Mesendoderm (in vitro differentiated cells): ENCODE measurements around the gene ARF6.

Source experiments
- DNase-seq: peaks from one replicate; pipeline ENCODE4 v3.0.0; 2013
- H2AK5ac ChIP-seq: 2 replicates; pipeline ENCODE4 v1.6.1; 2013; ENCODE audit warnings: low read length, inconsistent platforms
- H2BK120ac ChIP-seq: 2 replicates; pipeline ENCODE4 v1.6.1; 2013; ENCODE audit warnings: low read depth, mild to moderate bottlenecking, low read length, moderate library complexity, mixed read lengths
- H2BK15ac ChIP-seq: replicated peaks from 2 replicates; pipeline ENCODE4 v1.6.1; 2013; ENCODE audit warnings: low read depth, mild to moderate bottlenecking, moderate library complexity
- H2BK5ac ChIP-seq: 2 replicates; pipeline ENCODE4 v1.6.1; 2013; ENCODE audit warnings: low read length, inconsistent platforms
- H3K18ac ChIP-seq: 2 replicates; pipeline ENCODE4 v1.6.1; 2013; ENCODE audit warnings: mild to moderate bottlenecking, low read length, mixed read lengths
- H3K23ac ChIP-seq: one replicate; pipeline ENCODE4 v1.6.1; 2013; ENCODE audit warnings: low read length
- H3K27ac ChIP-seq: 2 replicates; pipeline ENCODE4 v1.5.1; 2013; ENCODE audit warnings: low read depth, mild to moderate bottlenecking, inconsistent platforms, low read length, moderate library complexity
- H3K27me3 ChIP-seq: 2 replicates; pipeline ENCODE4 v1.6.1; 2013; ENCODE audit warnings: low read length, control low read depth, mild to moderate bottlenecking, inconsistent platforms; ENCODE audit not compliant: insufficient read depth, poor library complexity
- H3K36me3 ChIP-seq: 2 replicates; pipeline ENCODE4 v1.6.1; 2013; ENCODE audit warnings: low read length, inconsistent platforms; ENCODE audit not compliant: control insufficient read depth, insufficient read depth
- H3K4ac ChIP-seq: one replicate; pipeline ENCODE4 v1.6.1; 2013; ENCODE audit warnings: low read depth, mild to moderate bottlenecking, low read length, moderate library complexity
- H3K4me1 ChIP-seq: 2 replicates; pipeline ENCODE4 v1.6.1; 2013; ENCODE audit warnings: low read depth, low read length, inconsistent platforms; ENCODE audit not compliant: control insufficient read depth
- H3K4me2 ChIP-seq: 2 replicates; pipeline ENCODE4 v1.6.1; 2013; ENCODE audit warnings: low read length
- H3K4me3 ChIP-seq: 2 replicates; pipeline ENCODE4 v1.5.1; 2013; ENCODE audit warnings: mild to moderate bottlenecking, low read length
- H3K56ac ChIP-seq: one replicate; pipeline ENCODE4 v1.6.1; 2013; ENCODE audit warnings: low read length
- H3K79me1 ChIP-seq: 2 replicates; pipeline ENCODE4 v1.6.1; 2013; ENCODE audit warnings: low read length, inconsistent platforms
- H3K79me2 ChIP-seq: 2 replicates; pipeline ENCODE4 v1.6.1; 2013; ENCODE audit warnings: mild to moderate bottlenecking, low read length; ENCODE audit not compliant: control insufficient read depth, insufficient read depth
- H3K9ac ChIP-seq: 2 replicates; pipeline ENCODE4 v1.6.1; 2013; ENCODE audit warnings: low read length, inconsistent platforms
- H4K5ac ChIP-seq: one replicate; pipeline ENCODE4 v1.6.1; 2013; ENCODE audit warnings: low read length
- H4K8ac ChIP-seq: one replicate; pipeline ENCODE4 v1.6.1; 2013; ENCODE audit warnings: low read depth, mild to moderate bottlenecking, control low read depth, low read length, moderate library complexity
- whole genome bisulfite sequencing: extraction: QIAGEN DNeasy Blood & Tissue Kit; methylation state at CpG from one replicate; pipeline ENCODE4 v1.1.7; 2013; ENCODE audit warnings: low lambda C conversion rate, missing lambda C conversion rate; ENCODE audit not compliant: insufficient coverage; ENCODE audit errors: extremely low coverage; 5-methylcytosine and 5-hydroxymethylcytosine counted together

The ARF6 gene

GRCh38 chr14:49853572-49854375, 39.1 kb upstream of the ARF6 start:
- Histone ChIP-seq H4K5ac (no peak overlapping the region), H3K27me3 (no peaks in the 10 kb centered on the region), H3K79me2 (peaks cover 11% of the 10 kb centered on the region), H3K18ac (no peak overlapping the region), H3K36me3 (no peaks in the 10 kb centered on the region), H3K56ac (no peak overlapping the region), H3K79me1 (peaks cover 2% of the 10 kb centered on the region), H3K4me3 (no peak overlapping the region), H2BK5ac (no peak overlapping the region), H4K8ac (no peak overlapping the region), H2BK15ac (no peak overlapping the region), H2AK5ac (no peak overlapping the region), H2BK120ac (no peak overlapping the region), H3K23ac (no peak overlapping the region), H3K4ac (no peak overlapping the region), H3K4me2 (no peak overlapping the region), H3K9ac (no peak overlapping the region), H3K27ac (no peak overlapping the region), H3K4me1 (no peaks in the 10 kb centered on the region)
- no CpG with 5 or more reads among the region's 27 CpGs for WGBS
- peak; percentile 90 for DNase-seq

- no peak overlapping the region for H3K27ac ChIP-seq
- no peak overlapping the region for H2BK15ac ChIP-seq
- no peak overlapping the region for H2BK120ac ChIP-seq
- H3K23ac ChIP-seq: no peak overlapping the region
- no peaks in the 10 kb centered on the region for H3K4me1 ChIP-seq
- H3K36me3 ChIP-seq: no peaks in the 10 kb centered on the region
- no peak overlapping the region for H4K8ac ChIP-seq
- H3K4me3 ChIP-seq: no peak overlapping the region
- no peaks in the 10 kb centered on the region for H3K79me2 ChIP-seq
- H3K27me3 ChIP-seq: no peaks in the 10 kb centered on the region
- DNase-seq: no peak
- no peak overlapping the region for H2AK5ac ChIP-seq
- no peak overlapping the region for H3K18ac ChIP-seq
- no peak overlapping the region for H3K9ac ChIP-seq
- H2BK5ac ChIP-seq: no peak overlapping the region
- no peaks in the 10 kb centered on the region for H3K79me1 ChIP-seq
- no CpG with 5 or more reads among the region's 6 CpGs for WGBS
- no peak overlapping the region for H3K4ac ChIP-seq
- H3K4me2 ChIP-seq: no peak overlapping the region
- H3K56ac ChIP-seq: no peak overlapping the region
- no peak overlapping the region for H4K5ac ChIP-seq
These were observed 35.4 kb upstream of the ARF6 start for GRCh38 chr14:49857427-49858003.

- no peak for DNase-seq
- Histone ChIP-seq H3K36me3 (no peaks in the 10 kb centered on the region), H2AK5ac (no peak overlapping the region), H2BK15ac (no peak overlapping the region), H3K27me3 (no peaks in the 10 kb centered on the region), H3K4ac (no peak overlapping the region), H3K4me3 (no peak overlapping the region), H3K79me1 (no peaks in the 10 kb centered on the region), H3K4me2 (no peak overlapping the region), H4K8ac (no peak overlapping the region), H2BK120ac (no peak overlapping the region), H2BK5ac (no peak overlapping the region), H3K9ac (no peak overlapping the region), H3K56ac (no peak overlapping the region), H3K27ac (no peak overlapping the region), H3K23ac (no peak overlapping the region), H4K5ac (no peak overlapping the region), H3K4me1 (no peaks in the 10 kb centered on the region), H3K79me2 (no peaks in the 10 kb centered on the region), H3K18ac (no peak overlapping the region)
- WGBS: no CpG with 5 or more reads among the region's 3 CpGs
These were observed 34.5 kb upstream of the ARF6 start for GRCh38 chr14:49858383-49858782.

GRCh38 chr14:49860988-49861698, 31.7 kb upstream of the ARF6 start:
- Histone ChIP-seq H3K9ac (peak overlapping the region; percentile 99), H3K4me2 (peak overlapping the region; percentile 100), H2BK120ac (no peak overlapping the region), H2AK5ac (no peak overlapping the region), H3K27ac (peak overlapping the region; percentile 93), H3K79me2 (no peaks in the 10 kb centered on the region), H3K27me3 (no peaks in the 10 kb centered on the region), H3K56ac (peak overlapping the region; percentile 100), H3K79me1 (no peaks in the 10 kb centered on the region), H2BK5ac (no peak overlapping the region), H3K4me3 (peak overlapping the region; percentile 98), H4K8ac (no peak overlapping the region), H3K18ac (peak overlapping the region; percentile 78), H3K4me1 (no peaks in the 10 kb centered on the region), H3K23ac (no peak overlapping the region), H3K4ac (peak overlapping the region; percentile 81), H4K5ac (no peak overlapping the region), H2BK15ac (no peak overlapping the region), H3K36me3 (no peaks in the 10 kb centered on the region)
- no CpG with 5 or more reads among the region's 4 CpGs for WGBS
- DNase-seq: no peak

GRCh38 chr14:49861699-49862088, 31.2 kb upstream of the ARF6 start:
- Histone ChIP-seq H3K18ac (peak overlapping the region; percentile 78), H3K23ac (peak overlapping the region; percentile 85), H3K4me1 (no peaks in the 10 kb centered on the region), H2AK5ac (no peak overlapping the region), H3K4ac (peak overlapping the region; percentile 81), H3K36me3 (no peaks in the 10 kb centered on the region), H4K8ac (no peak overlapping the region), H3K9ac (peak overlapping the region; percentile 99), H3K4me3 (peak overlapping the region; percentile 98), H3K56ac (peak overlapping the region; percentile 100), H3K79me2 (no peaks in the 10 kb centered on the region), H2BK5ac (peak overlapping the region; percentile 97), H2BK15ac (no peak overlapping the region), H3K4me2 (peak overlapping the region; percentile 100), H3K79me1 (no peaks in the 10 kb centered on the region), H2BK120ac (no peak overlapping the region), H3K27ac (peak overlapping the region; percentile 93), H3K27me3 (no peaks in the 10 kb centered on the region), H4K5ac (no peak overlapping the region)
- WGBS: no CpG with 5 or more reads among the region's 12 CpGs
- DNase-seq: peak; percentile 94
